ENCODE data around the gene TRIM47.

DNA sequence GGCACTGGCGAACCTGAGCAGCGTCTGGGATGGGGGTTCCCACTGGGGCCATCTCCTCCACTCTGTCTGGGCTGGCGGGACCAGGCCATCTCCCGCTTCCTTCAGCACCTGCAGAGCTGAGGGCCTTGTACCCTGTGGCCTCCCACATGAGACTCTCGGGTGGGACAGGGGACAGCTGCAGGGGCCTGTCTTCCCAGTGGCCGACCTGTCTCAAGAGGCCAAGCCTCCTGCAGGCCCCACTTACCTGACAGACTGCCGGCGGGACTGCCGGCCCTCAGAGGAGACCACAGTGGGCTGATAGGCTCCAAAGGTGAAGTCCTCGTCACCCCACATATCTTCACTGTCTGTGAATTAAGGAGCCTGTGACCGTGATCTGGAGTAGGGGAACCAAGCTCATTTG is 46.7 kb upstream of the TRIM47 start:
- TF ChIP-seq POLR2AphosphoS5 (IDR thresholded peaks at IDR 0.05) = no peak
- TF ChIP-seq, protein P1, sequence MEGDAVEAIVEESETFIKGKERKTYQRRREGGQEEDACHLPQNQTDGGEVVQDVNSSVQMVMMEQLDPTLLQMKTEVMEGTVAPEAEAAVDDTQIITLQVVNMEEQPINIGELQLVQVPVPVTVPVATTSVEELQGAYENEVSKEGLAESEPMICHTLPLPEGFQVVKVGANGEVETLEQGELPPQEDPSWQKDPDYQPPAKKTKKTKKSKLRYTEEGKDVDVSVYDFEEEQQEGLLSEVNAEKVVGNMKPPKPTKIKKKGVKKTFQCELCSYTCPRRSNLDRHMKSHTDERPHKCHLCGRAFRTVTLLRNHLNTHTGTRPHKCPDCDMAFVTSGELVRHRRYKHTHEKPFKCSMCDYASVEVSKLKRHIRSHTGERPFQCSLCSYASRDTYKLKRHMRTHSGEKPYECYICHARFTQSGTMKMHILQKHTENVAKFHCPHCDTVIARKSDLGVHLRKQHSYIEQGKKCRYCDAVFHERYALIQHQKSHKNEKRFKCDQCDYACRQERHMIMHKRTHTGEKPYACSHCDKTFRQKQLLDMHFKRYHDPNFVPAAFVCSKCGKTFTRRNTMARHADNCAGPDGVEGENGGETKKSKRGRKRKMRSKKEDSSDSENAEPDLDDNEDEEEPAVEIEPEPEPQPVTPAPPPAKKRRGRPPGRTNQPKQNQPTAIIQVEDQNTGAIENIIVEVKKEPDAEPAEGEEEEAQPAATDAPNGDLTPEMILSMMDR (IDR thresholded peaks at IDR 0.05) = no peak

Measured in prostate gland (tissue), 2 donors.